MM.1S (cell line): ENCODE data around the gene WNT3.

ENCODE experiments used
- DNase-seq: peaks from one replicate; pipeline ENCODE4 v3.0.0-alpha.2; 2015
- H2AFZ ChIP-seq: fragments of 300-600 bp; sonication (generic); 2 replicates; pipeline ENCODE4 v1.6.0; 2016; ENCODE audit warnings: antibody characterized with exemption, low read length
- H3F3A ChIP-seq: fragments of 300-600 bp; sonication (generic); 2 replicates; pipeline ENCODE4 v1.6.1; 2016; ENCODE audit warnings: mild to moderate bottlenecking, antibody characterized with exemption, low read length, moderate library complexity, mixed read lengths; ENCODE audit not compliant: insufficient read depth
- H3K27ac ChIP-seq: fragments of 300-600 bp; sonication (generic); 2 replicates; pipeline ENCODE4 v1.5.1; 2016; ENCODE audit warnings: mild to moderate bottlenecking, low read length
- H3K27me3 ChIP-seq: fragments of 300-600 bp; sonication (generic); replicated peaks from 2 replicates; pipeline ENCODE4 v1.6.0; 2016; ENCODE audit warnings: low read length; ENCODE audit not compliant: insufficient read depth
- H3K36me3 ChIP-seq: fragments of 300-600 bp; sonication (generic); replicated peaks from 2 replicates; pipeline ENCODE4 v1.6.1; 2016; ENCODE audit warnings: mild to moderate bottlenecking, low read length, mixed read lengths; ENCODE audit not compliant: insufficient read depth
- H3K4me1 ChIP-seq: fragments of 300-600 bp; sonication (generic); 2 replicates; pipeline ENCODE4 v1.6.1; 2016; ENCODE audit warnings: low read length, mixed read lengths
- H3K4me2 ChIP-seq: fragments of 300-600 bp; sonication (generic); 2 replicates; pipeline ENCODE4 v1.6.0; 2016; ENCODE audit warnings: low read depth, low read length
- H3K4me3 ChIP-seq: fragments of 300-600 bp; sonication (generic); 2 replicates; pipeline ENCODE4 v1.5.1; 2016; ENCODE audit warnings: low read length, mixed read lengths
- H3K79me2 ChIP-seq: fragments of 300-600 bp; sonication (generic); 2 replicates; pipeline ENCODE4 v1.6.1; 2016; ENCODE audit warnings: mixed run types, low read length, mixed read lengths
- H3K9ac ChIP-seq: fragments of 300-600 bp; sonication (generic); 2 replicates; pipeline ENCODE4 v1.6.1; 2016; ENCODE audit warnings: low read length, mixed read lengths
- H3K9me2 ChIP-seq: fragments of 300-600 bp; sonication (generic); replicated peaks from 2 replicates; pipeline ENCODE4 v1.6.1; 2016; ENCODE audit warnings: mild to moderate bottlenecking, low read length, mixed read lengths; ENCODE audit not compliant: insufficient read depth
- H3K9me3 ChIP-seq: fragments of 300-600 bp; sonication (generic); replicated peaks from 2 replicates; pipeline ENCODE4 v1.6.1; 2016; ENCODE audit warnings: mild to moderate bottlenecking, low read length, mixed read lengths; ENCODE audit not compliant: insufficient read depth
- H4K20me1 ChIP-seq: fragments of 300-600 bp; sonication (generic); 2 replicates; pipeline ENCODE4 v1.6.1; 2016; ENCODE audit warnings: mild to moderate bottlenecking, low read length, moderate library complexity, mixed read lengths; ENCODE audit not compliant: insufficient read depth
- CTCF ChIP-seq: fragments of 300-600 bp; sonication (generic); IDR thresholded peaks from 2 replicates; pipeline ENCODE4 v1.5.1; 2016; ENCODE audit warnings: antibody characterized with exemption, low read length, mixed read lengths
- EZH2 ChIP-seq: fragments of 300-600 bp; sonication (generic); optimal IDR thresholded peaks from 2 replicates; pipeline ENCODE3; 2017; ENCODE audit warnings: low read depth, mild to moderate bottlenecking, antibody characterized with exemption, low read length, mixed read lengths
- EZH2phosphoT487 ChIP-seq: fragments of 300-600 bp; sonication (generic); IDR thresholded peaks from 2 replicates; pipeline ENCODE4 v1.6.1; 2018; ENCODE audit warnings: antibody characterized with exemption, low read length

The WNT3 gene

GRCh38 chr17:46733837-46734475 lies 84.5 kb downstream of the WNT3 start:
- no peak overlapping the region for H3K4me2 ChIP-seq
- H3K4me1 ChIP-seq = no peaks in the 10 kb centered on the region
- no peak overlapping the region for H3K4me3 ChIP-seq
- H4K20me1 ChIP-seq = no peaks in the 10 kb centered on the region
- no peak overlapping the region for H2AFZ ChIP-seq
- no peak overlapping the region for H3K27ac ChIP-seq
- no peak overlapping the region for H3K9ac ChIP-seq
- TF ChIP-seq EZH2 (no peak), EZH2phosphoT487 (no peak), CTCF (no peak)
- H3K9me3 ChIP-seq = no peaks in the 10 kb centered on the region
- H3K27me3 ChIP-seq = no peaks in the 10 kb centered on the region
- H3K36me3 ChIP-seq = no peaks in the 10 kb centered on the region
- no peaks in the 10 kb centered on the region for H3K79me2 ChIP-seq
- H3F3A ChIP-seq = no peaks in the 10 kb centered on the region
- no peak for DNase-seq
- no peaks in the 10 kb centered on the region for H3K9me2 ChIP-seq

- no peak for DNase-seq
- Histone ChIP-seq H3K4me2 (no peak overlapping the region), H3F3A (no peaks in the 10 kb centered on the region), H3K27ac (no peak overlapping the region), H3K9me3 (no peaks in the 10 kb centered on the region), H3K4me3 (no peak overlapping the region), H4K20me1 (no peaks in the 10 kb centered on the region), H3K9ac (no peak overlapping the region), H3K27me3 (no peaks in the 10 kb centered on the region), H3K79me2 (no peaks in the 10 kb centered on the region), H3K9me2 (no peaks in the 10 kb centered on the region), H2AFZ (no peak overlapping the region), H3K4me1 (no peaks in the 10 kb centered on the region), H3K36me3 (no peaks in the 10 kb centered on the region)
- TF ChIP-seq EZH2phosphoT487 = no peak
These were observed 85.6 kb downstream of the WNT3 start for GRCh38 chr17:46732754-46733398.

GRCh38 chr17:46732160-46732559 lies 86.3 kb downstream of the WNT3 start:
- Histone ChIP-seq H4K20me1 (no peaks in the 10 kb centered on the region), H3K4me2 (no peak overlapping the region), H3K9ac (no peak overlapping the region), H3K27ac (no peak overlapping the region), H3F3A (no peaks in the 10 kb centered on the region), H2AFZ (no peak overlapping the region), H3K36me3 (no peaks in the 10 kb centered on the region), H3K9me2 (no peaks in the 10 kb centered on the region), H3K4me1 (no peaks in the 10 kb centered on the region), H3K9me3 (no peaks in the 10 kb centered on the region), H3K79me2 (no peaks in the 10 kb centered on the region), H3K27me3 (no peaks in the 10 kb centered on the region), H3K4me3 (no peak overlapping the region)
- DNase-seq = no peak
- TF ChIP-seq EZH2phosphoT487 (no peak), CTCF (no peak), EZH2 (no peak)

- H3F3A ChIP-seq = no peaks in the 10 kb centered on the region
- H2AFZ ChIP-seq = no peak overlapping the region
- no peaks in the 10 kb centered on the region for H3K4me1 ChIP-seq
- H3K9ac ChIP-seq = no peak overlapping the region
- H3K79me2 ChIP-seq = no peaks in the 10 kb centered on the region
- no peak overlapping the region for H3K4me3 ChIP-seq
- H3K27ac ChIP-seq = no peak overlapping the region
- H3K27me3 ChIP-seq = no peaks in the 10 kb centered on the region
- no peak overlapping the region for H3K4me2 ChIP-seq
- no peaks in the 10 kb centered on the region for H4K20me1 ChIP-seq
- DNase-seq = no peak
- no peaks in the 10 kb centered on the region for H3K9me3 ChIP-seq
- H3K9me2 ChIP-seq = no peaks in the 10 kb centered on the region
- TF ChIP-seq EZH2phosphoT487 (no peak), CTCF (no peak), EZH2 (no peak)
- no peaks in the 10 kb centered on the region for H3K36me3 ChIP-seq
These were observed 87.8 kb downstream of the WNT3 start for GRCh38 chr17:46730679-46731078.
